Cerebellar cortex (tissue), 1 donor: ENCODE data around the gene MMD.
"Not testable (repeated sequence)": the region's sequence is repeated elsewhere in the genome, so short reads cannot be mapped to it uniquely, and the experiment has no call there.

Experiments
- DNase-seq: peaks from one replicate; pipeline ENCODE4 v3.0.0-alpha.2; 2015; ENCODE audit warnings: low spot score

MMD gene

GRCh38 chr17:55421179-55421934 lies at the start of gene MMD:
TSS of gene MMD (minus strand) at chr17:55421835. CDS start at chr17:55421695, 140 bp downstream.
- DNase-seq = no peak

GRCh38 chr17:55466671-55467070 lies 45.0 kb upstream of the MMD start:
- DNase-seq = no peak

- not testable (repeated sequence) for DNase-seq
Measured at GRCh38 chr17:55465771-55466170, 44.1 kb upstream of the MMD start.

- no peak for DNase-seq
Measured at GRCh38 chr17:55463600-55463999, 42.0 kb upstream of the MMD start.

- DNase-seq = no peak
Measured at GRCh38 chr17:55462711-55463110, 41.1 kb upstream of the MMD start.

- DNase-seq = no peak
Measured at GRCh38 chr17:55462234-55462633, 40.6 kb upstream of the MMD start.

- DNase-seq = no peak
Measured at GRCh38 chr17:55458978-55459377, 37.3 kb upstream of the MMD start.

GRCh38 chr17:55458287-55458900 lies 36.8 kb upstream of the MMD start:
- DNase-seq = no peak

GRCh38 chr17:55456307-55457240 lies 34.9 kb upstream of the MMD start:
- DNase-seq = no peak

- DNase-seq = no peak
Measured at GRCh38 chr17:55454906-55455474, 33.4 kb upstream of the MMD start.

GRCh38 chr17:55453839-55454557 lies 32.4 kb upstream of the MMD start:
- no peak for DNase-seq

- DNase-seq = no peak
Measured at GRCh38 chr17:55452139-55452790, 30.6 kb upstream of the MMD start.

- no peak for DNase-seq
Measured at GRCh38 chr17:55451758-55452138, 30.1 kb upstream of the MMD start.

- DNase-seq = no peak
Measured at GRCh38 chr17:55451203-55451641, 29.6 kb upstream of the MMD start.

GRCh38 chr17:55450232-55450825 lies 28.7 kb upstream of the MMD start:
- DNase-seq = no peak

- no peak for DNase-seq
Measured at GRCh38 chr17:55448681-55449080, 27.0 kb upstream of the MMD start.

GRCh38 chr17:55446581-55447205 lies 25.1 kb upstream of the MMD start:
- DNase-seq = no peak

GRCh38 chr17:55446004-55446403 lies 24.4 kb upstream of the MMD start:
- not testable (repeated sequence) for DNase-seq

- DNase-seq = no peak
Measured at GRCh38 chr17:55444471-55445441, 23.1 kb upstream of the MMD start.
